Measurements from ENCODE around the gene NR4A1. TPM values are rescaled to one million over a fixed set of nuclear protein-coding genes. Genes with fewer than 3 reads are reported as not detected.

The NR4A1 gene
- total RNA-seq, 2 donors from 2014 or later = 85.1 to 125 TPM

- H3K4me1 ChIP-seq (replicated peaks) = peaks cover 10% of the 10 kb centered on the region
- H3K36me3 ChIP-seq = peaks cover 0 to 9% of the 10 kb centered on the region in 2 donors
Measured at GRCh38 chr12:52074971-52075724, 23.9 kb downstream of the NR4A1 start.

GRCh38 chr12:52076811-52077210 lies 25.6 kb downstream of the NR4A1 start:
- peaks cover 0 to 9% of the 10 kb centered on the region in 2 donors for H3K36me3 ChIP-seq
- no peak overlapping the region for H3K27ac ChIP-seq
- TF ChIP-seq POLR2AphosphoS5 (IDR thresholded peaks at IDR 0.05) (no peak), POLR2A (IDR thresholded peaks at IDR 0.05) (no peak), CTCF (IDR thresholded peaks at IDR 0.05) (no peak)
- H3K4me1 ChIP-seq (replicated peaks) = no peaks in the 10 kb centered on the region
- intact Hi-C loops (cut with DNase I) = no loop called here
- no peaks in the 10 kb centered on the region for H3K9me3 ChIP-seq
- H3K4me3 ChIP-seq = no peak overlapping the region
- WGBS = 93% methylated on average over 16 of the region's 16 CpGs
- no peaks in the 10 kb centered on the region for H3K27me3 ChIP-seq (replicated peaks; ENCODE audit: insufficient read depth)
- DNase-seq (ENCODE audit: low spot score) = no peak

More at GRCh38 chr12:52074971-52075724, 23.9 kb downstream of the NR4A1 start:
- peak; percentile 56 for DNase-seq (ENCODE audit: low spot score)
- H3K9me3 ChIP-seq = no peaks in the 10 kb centered on the region
- TF ChIP-seq POLR2AphosphoS5 (IDR thresholded peaks at IDR 0.05) (peak; percentile 60), CTCF (IDR thresholded peaks at IDR 0.05) (no peak), POLR2A (IDR thresholded peaks at IDR 0.05) (no peak)
- intact Hi-C loops (cut with DNase I) = no loop called here
- no peaks in the 10 kb centered on the region for H3K27me3 ChIP-seq (replicated peaks; ENCODE audit: insufficient read depth)
- 79% methylated on average over 3 of the region's 3 CpGs for WGBS
- H3K4me3 ChIP-seq = no peak overlapping the region
- H3K27ac ChIP-seq = peak overlapping the region; percentile 45 to 61

- intact Hi-C loops (cut with DNase I) = no loop called here
- no peaks in the 10 kb centered on the region for H3K27me3 ChIP-seq (replicated peaks; ENCODE audit: insufficient read depth)
- no peak overlapping the region for H3K27ac ChIP-seq
- no peaks in the 10 kb centered on the region for H3K9me3 ChIP-seq
- H3K36me3 ChIP-seq = peaks cover 0 to 9% of the 10 kb centered on the region in 2 donors
- H3K4me1 ChIP-seq (replicated peaks) = peaks cover 5% of the 10 kb centered on the region
- TF ChIP-seq POLR2A (IDR thresholded peaks at IDR 0.05) = no peak
- no peak for TF ChIP-seq POLR2AphosphoS5 (IDR thresholded peaks at IDR 0.05)
- TF ChIP-seq CTCF (IDR thresholded peaks at IDR 0.05) = no peak
- 86% methylated on average over 3 of the region's 3 CpGs for WGBS
- no peak overlapping the region for H3K4me3 ChIP-seq
- no peak for DNase-seq (ENCODE audit: low spot score)
Measured at GRCh38 chr12:52078276-52078675, 27.0 kb downstream of the NR4A1 start.

GRCh38 chr12:52079576-52080402 lies 28.5 kb downstream of the NR4A1 start, which contains the start of gene SMIM41:
Gene SMIM41 (plus strand): TSS chr12:52079704. CDS start chr12:52079780, 76 bp downstream.
- Histone ChIP-seq H3K27me3 (replicated peaks; ENCODE audit: insufficient read depth) (no peaks in the 10 kb centered on the region), H3K36me3 (peaks cover 0 to 9% of the 10 kb centered on the region in 2 donors), H3K4me3 (peak within 1 kb of the TSS; percentile 17 to 20), H3K27ac (peak within 1 kb of the TSS; percentile 72 to 88), H3K4me1 (replicated peaks) (peaks cover 7% of the 10 kb centered on the region), H3K9me3 (no peaks in the 10 kb centered on the region)
- WGBS = 67% methylated on average over 56 of the region's 87 CpGs
- no peak for DNase-seq (ENCODE audit: low spot score)
- intact Hi-C loops (cut with DNase I) = no loop called here
- no peak for TF ChIP-seq CTCF (IDR thresholded peaks at IDR 0.05)
- TF ChIP-seq POLR2AphosphoS5 (IDR thresholded peaks at IDR 0.05) = no peak
- TF ChIP-seq POLR2A (IDR thresholded peaks at IDR 0.05) = no peak

All from prostate gland (tissue), 2 donors.